ENCODE results near the gene MEF2B.

MEF2B gene

DNA sequence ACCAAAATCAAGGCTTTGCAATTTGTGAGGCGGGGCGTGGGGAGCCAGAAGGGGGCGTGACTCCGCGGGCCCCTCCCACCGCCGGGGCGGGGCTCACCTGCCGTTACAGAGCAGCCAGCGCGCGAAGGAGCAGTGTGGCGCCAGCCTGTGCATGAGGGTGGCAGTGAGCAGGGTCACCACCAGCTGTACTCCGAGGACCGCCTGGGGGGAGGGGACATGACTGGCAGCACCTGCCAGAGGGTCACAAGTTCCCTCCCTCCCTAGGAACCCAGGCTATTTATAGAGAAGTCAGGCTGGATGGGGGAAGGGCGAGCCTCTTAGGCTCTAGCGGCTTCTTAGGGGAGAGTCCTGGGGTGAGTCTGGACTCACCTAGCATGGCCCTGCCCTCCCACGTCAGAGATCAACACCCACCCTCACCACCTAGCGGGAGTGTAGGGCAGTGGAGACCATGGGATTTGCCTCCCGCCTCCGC is 35.3 kb downstream of the MEF2B start:
- Mint-ChIP-seq H3K4me1 (ENCODE audit: low read depth) (peaks cover 32% of the 10 kb centered on the region), H3K4me3 (no peak overlapping the region), H3K9me3 (peaks cover 9% of the 10 kb centered on the region), H3K27ac (no peak overlapping the region), H3K36me3 (ENCODE audit: low read depth) (peaks cover 44% of the 10 kb centered on the region), H3K27me3 (no peaks in the 10 kb centered on the region)
- peak; percentile 65 for DNase-seq

DNA sequence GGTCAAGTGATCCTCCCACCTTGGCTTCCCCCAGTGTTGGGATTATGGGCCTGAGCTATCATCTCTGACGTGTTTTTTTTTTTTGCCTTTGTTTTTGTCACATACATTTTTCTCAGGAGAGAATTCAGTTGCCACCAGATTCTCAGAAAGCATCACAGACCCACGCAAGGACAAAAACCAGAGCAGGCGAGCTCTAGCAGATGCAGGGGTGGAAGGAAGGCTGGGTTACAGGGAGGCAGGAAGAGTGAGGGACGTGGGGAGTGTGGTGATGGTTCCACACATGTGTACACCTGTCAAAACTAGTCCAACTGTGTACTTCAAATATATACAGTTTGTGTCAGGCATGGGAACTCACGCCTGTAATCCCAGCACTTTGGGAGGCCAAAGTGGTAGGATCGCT is 36.1 kb downstream of the MEF2B start:
- H3K36me3 Mint-ChIP-seq (ENCODE audit: low read depth) = peaks cover 48% of the 10 kb centered on the region
- H3K4me3 Mint-ChIP-seq = no peak overlapping the region
- peaks cover 29% of the 10 kb centered on the region for H3K4me1 Mint-ChIP-seq (ENCODE audit: low read depth)
- DNase-seq = no peak
- peaks cover 9% of the 10 kb centered on the region for H3K9me3 Mint-ChIP-seq
- H3K27me3 Mint-ChIP-seq = no peaks in the 10 kb centered on the region
- H3K27ac Mint-ChIP-seq = no peak overlapping the region

DNA sequence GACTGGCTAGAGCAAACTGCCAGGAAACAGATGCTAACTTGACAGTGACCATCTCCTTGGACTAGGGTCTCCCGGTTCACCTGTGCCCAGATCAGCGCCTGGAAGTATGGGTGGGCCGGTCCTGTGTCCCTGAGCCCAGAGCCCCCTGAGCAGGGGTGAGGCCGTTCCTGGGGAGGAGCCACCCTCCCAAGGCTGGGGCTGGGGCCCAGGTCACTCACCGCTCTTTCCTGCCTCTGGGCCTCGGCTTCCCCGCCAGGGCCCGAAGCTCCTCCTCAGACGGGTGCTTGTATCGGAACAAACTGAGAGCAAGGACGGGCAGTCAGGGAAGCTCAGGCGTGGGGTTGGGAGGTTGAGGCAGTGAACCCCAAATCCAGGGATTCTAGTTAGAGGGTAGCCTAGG is 37.2 kb downstream of the MEF2B start:
- H3K36me3 Mint-ChIP-seq (ENCODE audit: low read depth) = peaks cover 50% of the 10 kb centered on the region
- H3K4me1 Mint-ChIP-seq (ENCODE audit: low read depth) = peaks cover 18% of the 10 kb centered on the region
- no peak for DNase-seq
- no peaks in the 10 kb centered on the region for H3K27me3 Mint-ChIP-seq
- no peak overlapping the region for H3K27ac Mint-ChIP-seq
- H3K4me3 Mint-ChIP-seq = no peak overlapping the region
- peaks cover 9% of the 10 kb centered on the region for H3K9me3 Mint-ChIP-seq

DNA sequence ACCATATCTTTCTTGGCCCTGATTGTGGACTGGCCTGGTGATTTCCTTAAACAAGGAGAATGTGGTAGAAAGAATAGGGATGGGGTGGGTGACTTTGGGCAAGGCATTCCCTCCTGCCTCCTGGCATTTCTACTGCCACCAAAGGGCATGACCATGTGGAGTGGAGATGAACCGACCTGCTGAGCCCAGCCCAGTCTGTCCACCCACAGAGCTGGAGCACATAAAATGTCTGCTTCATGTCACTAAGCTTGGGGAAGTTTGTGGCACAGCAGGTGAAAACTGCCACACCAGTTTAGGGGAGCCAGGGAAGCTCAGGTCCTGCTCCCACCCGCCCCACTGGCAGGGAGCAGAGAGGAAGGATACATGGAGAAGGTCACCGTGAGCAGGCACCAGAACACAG is 38.1 kb downstream of the MEF2B start:
- no peak for DNase-seq
- no peak overlapping the region for H3K4me3 Mint-ChIP-seq
- H3K4me1 Mint-ChIP-seq (ENCODE audit: low read depth) = peaks cover 9% of the 10 kb centered on the region
- H3K27me3 Mint-ChIP-seq = no peaks in the 10 kb centered on the region
- H3K36me3 Mint-ChIP-seq (ENCODE audit: low read depth) = peaks cover 52% of the 10 kb centered on the region
- peaks cover 9% of the 10 kb centered on the region for H3K9me3 Mint-ChIP-seq
- H3K27ac Mint-ChIP-seq = no peak overlapping the region

DNA sequence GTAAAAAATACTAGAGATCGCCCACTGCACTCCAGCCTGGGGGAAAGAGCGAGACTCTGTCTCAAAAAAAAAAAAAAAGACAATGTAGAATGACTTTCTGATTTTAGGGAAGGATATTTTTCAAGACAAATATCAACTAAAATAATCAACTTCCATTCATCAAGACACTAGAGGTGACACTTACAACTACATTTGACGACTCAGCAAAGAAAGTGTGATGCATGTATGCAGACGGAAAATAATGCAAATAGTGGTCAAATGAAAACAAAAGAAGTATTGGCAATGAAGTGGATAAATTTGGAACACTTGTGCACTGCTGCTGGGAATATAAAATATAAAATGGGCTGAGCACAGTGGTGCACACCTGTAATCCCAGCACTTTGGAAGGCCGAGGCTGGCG is 44.0 kb downstream of the MEF2B start:
- Mint-ChIP-seq H3K27ac (no peak overlapping the region), H3K27me3 (no peaks in the 10 kb centered on the region), H3K36me3 (ENCODE audit: low read depth) (peaks cover 55% of the 10 kb centered on the region), H3K4me3 (no peak overlapping the region), H3K4me1 (ENCODE audit: low read depth) (no peaks in the 10 kb centered on the region), H3K9me3 (peaks cover 11% of the 10 kb centered on the region)
- DNase-seq = no peak

DNA sequence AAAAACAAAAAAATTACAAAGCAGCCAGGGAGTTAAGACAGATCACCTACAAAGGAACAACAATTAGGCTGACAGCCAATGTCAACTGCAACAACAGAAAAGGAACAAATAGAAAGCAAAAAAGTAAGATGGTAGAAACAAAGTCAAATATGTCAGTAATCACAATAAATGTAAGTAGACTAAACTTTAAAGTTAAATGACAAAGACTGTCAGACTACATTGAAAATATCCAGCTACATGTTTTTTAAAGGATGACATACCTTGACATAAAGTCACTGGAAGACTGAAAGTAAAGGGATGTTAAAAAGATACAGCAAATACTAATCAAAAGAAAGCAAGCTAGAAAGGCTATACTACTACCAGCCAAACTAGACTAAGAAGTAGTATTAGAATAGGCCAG is 46.7 kb downstream of the MEF2B start:
- Mint-ChIP-seq H3K27me3 (no peaks in the 10 kb centered on the region), H3K36me3 (ENCODE audit: low read depth) (peaks cover 54% of the 10 kb centered on the region), H3K27ac (no peak overlapping the region), H3K4me3 (no peak overlapping the region), H3K4me1 (ENCODE audit: low read depth) (no peaks in the 10 kb centered on the region), H3K9me3 (peaks cover 11% of the 10 kb centered on the region)
- no peak for DNase-seq

DNA sequence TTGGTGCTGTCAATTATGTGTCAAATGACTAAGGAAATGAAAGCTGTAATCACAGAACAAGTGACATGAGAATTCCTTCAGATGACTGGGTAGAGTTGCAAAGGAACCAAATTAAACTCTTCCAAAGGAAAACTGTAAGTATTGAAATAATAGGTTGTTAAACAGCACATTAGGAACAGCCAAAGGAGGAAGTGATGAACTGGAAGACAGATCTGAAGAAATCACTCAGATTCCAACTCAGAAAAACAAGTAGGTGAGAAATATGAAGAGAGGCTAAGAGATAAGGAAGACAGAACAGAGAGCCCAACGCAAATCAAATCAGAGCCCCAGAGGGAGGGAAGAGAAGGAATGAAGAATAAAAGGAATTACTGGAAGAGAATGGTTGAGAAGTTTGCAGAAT is 47.2 kb downstream of the MEF2B start:
- Mint-ChIP-seq H3K4me1 (ENCODE audit: low read depth) (no peaks in the 10 kb centered on the region), H3K27me3 (no peaks in the 10 kb centered on the region), H3K27ac (no peak overlapping the region), H3K4me3 (no peak overlapping the region), H3K36me3 (ENCODE audit: low read depth) (peaks cover 52% of the 10 kb centered on the region), H3K9me3 (peaks cover 11% of the 10 kb centered on the region)
- no peak for DNase-seq

DNA sequence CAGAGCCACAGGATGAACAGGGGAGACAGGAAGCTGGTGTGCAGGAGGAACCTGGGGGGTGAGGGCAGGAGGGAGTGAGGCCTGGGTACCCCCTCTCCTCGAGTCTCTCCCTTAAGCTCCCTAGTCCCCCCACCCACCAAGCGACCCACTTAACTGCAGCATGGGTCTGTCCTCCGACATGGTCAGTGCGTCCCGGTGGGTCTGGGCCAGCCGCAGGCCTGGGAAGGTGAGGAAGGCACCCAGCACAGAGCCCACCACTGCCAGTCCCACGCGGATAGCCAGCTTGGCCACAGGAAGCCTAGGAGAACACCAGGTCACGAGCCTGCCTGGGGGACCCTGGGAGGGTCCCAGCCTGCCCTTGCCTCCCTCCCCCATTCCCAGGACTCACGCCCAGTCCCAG is 48.7 kb downstream of the MEF2B start:
- Mint-ChIP-seq H3K36me3 (ENCODE audit: low read depth) (peaks cover 52% of the 10 kb centered on the region), H3K4me3 (no peak overlapping the region), H3K27me3 (no peaks in the 10 kb centered on the region), H3K9me3 (peaks cover 11% of the 10 kb centered on the region), H3K4me1 (ENCODE audit: low read depth) (no peaks in the 10 kb centered on the region), H3K27ac (no peak overlapping the region)
- DNase-seq = no peak

DNA sequence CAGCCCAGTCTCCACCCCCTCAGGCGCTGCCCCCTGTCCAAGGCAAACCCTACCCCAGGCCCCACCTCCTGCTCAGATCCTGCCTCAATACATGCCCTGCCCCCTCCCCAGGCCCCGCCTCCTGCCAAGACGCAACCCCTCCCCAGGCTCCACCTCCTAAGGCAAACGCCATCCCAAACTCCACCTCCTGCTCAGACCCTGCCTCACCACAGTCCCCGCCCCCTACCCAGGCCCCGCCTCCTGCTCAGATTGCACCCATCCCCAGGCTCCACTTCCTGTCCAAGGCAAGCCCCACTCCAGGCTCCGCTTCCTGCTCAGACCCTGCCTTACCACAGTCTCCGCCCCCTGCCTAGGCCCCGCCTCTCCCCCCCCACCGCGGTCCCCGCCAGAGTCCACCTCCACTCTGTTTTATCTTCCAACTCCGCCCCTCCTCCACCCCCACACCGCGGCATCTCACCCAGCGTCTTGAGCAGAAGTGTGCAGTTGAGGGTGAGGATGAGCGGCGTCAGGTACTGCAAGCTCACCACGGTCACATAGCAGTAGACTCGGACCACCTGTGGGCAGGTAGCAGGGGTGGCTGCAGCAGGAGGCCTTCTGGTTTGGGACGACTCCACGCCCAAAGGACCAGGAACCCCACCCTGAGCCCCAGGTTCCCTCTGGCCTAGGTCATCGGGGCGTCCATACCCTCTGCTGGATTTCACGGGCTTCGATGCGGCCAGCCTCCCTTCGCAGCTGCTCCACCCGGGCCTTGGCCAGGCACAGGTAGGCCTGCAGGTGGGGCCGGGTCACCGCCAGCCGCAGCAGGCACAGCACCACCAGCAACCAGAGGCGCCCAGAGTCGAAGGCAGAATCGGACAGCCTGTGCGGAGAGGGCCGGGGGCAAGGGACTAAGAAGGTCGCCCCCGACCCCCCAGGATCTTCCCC is 49.5 kb downstream of the MEF2B start:
- Mint-ChIP-seq H3K4me3 (no peak overlapping the region), H3K27me3 (no peaks in the 10 kb centered on the region), H3K36me3 (ENCODE audit: low read depth) (peaks cover 49% of the 10 kb centered on the region), H3K4me1 (ENCODE audit: low read depth) (no peaks in the 10 kb centered on the region), H3K27ac (no peak overlapping the region), H3K9me3 (peaks cover 11% of the 10 kb centered on the region)
- DNase-seq = no peak

DNA sequence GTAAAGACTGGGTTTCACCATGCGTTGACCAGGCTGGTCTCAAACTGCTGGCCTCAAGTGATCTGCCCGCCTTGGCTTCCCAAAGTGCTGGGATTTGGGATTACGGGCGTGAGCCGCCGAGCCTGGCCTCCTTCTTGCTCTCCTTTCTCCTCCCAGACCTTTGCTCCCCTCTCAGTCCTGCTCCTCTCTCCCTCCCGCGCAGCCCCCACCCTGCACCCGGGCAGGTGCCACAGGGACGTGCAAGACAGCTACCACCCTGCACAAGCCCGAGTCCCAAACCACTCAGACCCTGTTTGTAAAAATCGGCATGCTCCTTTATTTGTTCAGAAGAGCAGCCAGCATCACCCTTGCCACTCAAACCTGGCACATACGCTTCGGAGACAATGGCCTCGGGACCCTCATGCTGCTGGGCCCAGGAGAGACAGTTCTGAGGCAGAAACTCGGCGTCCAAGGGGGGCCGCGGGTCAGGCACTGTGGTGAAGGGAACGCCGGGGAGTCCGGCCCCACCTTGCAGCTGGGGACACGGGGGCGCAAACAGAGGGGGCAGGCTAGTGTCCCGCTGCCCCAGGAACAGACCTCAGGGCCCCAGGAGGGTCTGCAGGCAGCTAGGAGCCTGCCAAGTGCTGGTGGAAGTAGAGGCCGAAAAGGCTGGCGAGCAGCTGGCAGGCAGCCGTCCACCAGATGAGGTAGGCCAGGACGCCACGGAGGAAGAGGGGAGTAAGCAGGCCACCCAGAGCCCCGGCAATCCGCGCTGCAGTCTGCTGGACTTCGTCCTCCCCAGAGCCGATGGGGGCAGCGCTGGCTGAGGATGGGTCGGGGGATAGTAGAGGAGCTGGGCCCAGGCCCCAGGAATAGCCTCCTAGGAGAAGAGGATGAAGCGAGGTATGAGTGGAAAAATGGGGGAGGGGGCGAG is 50.5 kb downstream of the MEF2B start:
- peaks cover 11% of the 10 kb centered on the region for H3K9me3 Mint-ChIP-seq
- H3K27ac Mint-ChIP-seq = no peak overlapping the region
- no peaks in the 10 kb centered on the region for H3K27me3 Mint-ChIP-seq
- no peak overlapping the region for H3K4me3 Mint-ChIP-seq
- H3K36me3 Mint-ChIP-seq (ENCODE audit: low read depth) = peaks cover 48% of the 10 kb centered on the region
- DNase-seq = no peak
- no peaks in the 10 kb centered on the region for H3K4me1 Mint-ChIP-seq (ENCODE audit: low read depth)

DNA sequence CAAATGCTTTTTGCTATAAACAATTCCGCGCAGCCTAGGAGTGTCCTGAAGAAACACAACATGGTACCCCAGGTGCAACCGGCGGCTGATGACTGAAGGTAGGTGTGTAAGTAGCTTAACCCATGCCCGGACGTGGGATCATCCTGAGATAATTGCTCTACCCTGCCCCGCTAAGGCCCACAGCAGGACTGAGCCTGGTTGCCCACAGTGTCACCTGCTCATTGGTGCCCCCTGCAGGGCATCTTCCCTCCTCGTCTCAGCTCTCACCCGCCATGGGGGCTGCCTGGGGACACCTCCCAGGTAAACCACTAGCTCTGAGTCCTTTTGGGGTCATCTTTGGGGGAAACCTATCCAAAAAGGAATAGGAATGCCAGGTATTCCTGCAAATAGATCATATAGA is 54.1 kb downstream of the MEF2B start:
- peaks cover 19% of the 10 kb centered on the region for H3K36me3 Mint-ChIP-seq (ENCODE audit: low read depth)
- no peaks in the 10 kb centered on the region for H3K9me3 Mint-ChIP-seq
- H3K4me1 Mint-ChIP-seq (ENCODE audit: low read depth) = peaks cover 2% of the 10 kb centered on the region
- peak; percentile 66 for DNase-seq
- no peaks in the 10 kb centered on the region for H3K27me3 Mint-ChIP-seq
- no peak overlapping the region for H3K4me3 Mint-ChIP-seq
- H3K27ac Mint-ChIP-seq = no peak overlapping the region

DNA sequence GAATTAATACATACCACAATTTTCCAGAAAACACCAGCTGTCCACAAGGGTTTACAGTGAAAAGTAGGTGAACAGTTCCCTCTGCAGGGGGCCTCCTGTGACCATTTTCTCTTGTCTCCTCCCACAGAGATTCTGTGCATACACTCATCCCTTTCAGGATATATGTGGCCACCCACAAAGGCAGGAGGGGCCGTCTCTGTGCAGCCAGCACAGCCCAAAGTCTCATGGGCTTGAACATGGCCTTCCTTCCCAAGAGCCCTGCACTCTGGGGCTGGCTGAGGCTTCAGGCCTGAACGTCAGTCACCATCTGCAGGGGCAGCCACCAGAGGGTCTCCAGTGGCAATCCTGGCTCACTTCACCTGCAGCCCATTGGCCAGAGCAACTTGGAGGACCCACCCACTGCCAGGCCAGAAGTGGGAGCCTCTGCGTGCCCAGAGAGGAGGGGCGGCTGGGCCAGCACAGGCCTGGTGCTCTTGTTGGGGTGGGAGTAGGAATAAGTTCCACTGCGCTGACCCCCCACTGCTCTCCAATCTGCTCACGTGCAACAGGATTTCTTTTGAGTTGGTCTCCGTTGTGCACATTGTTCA is 56.9 kb downstream of the MEF2B start:
- H3K4me3 Mint-ChIP-seq = no peak overlapping the region
- H3K9me3 Mint-ChIP-seq = no peaks in the 10 kb centered on the region
- peaks cover 7% of the 10 kb centered on the region for H3K4me1 Mint-ChIP-seq (ENCODE audit: low read depth)
- peaks cover 8% of the 10 kb centered on the region for H3K36me3 Mint-ChIP-seq (ENCODE audit: low read depth)
- no peak for DNase-seq
- no peak overlapping the region for H3K27ac Mint-ChIP-seq
- no peaks in the 10 kb centered on the region for H3K27me3 Mint-ChIP-seq

DNA sequence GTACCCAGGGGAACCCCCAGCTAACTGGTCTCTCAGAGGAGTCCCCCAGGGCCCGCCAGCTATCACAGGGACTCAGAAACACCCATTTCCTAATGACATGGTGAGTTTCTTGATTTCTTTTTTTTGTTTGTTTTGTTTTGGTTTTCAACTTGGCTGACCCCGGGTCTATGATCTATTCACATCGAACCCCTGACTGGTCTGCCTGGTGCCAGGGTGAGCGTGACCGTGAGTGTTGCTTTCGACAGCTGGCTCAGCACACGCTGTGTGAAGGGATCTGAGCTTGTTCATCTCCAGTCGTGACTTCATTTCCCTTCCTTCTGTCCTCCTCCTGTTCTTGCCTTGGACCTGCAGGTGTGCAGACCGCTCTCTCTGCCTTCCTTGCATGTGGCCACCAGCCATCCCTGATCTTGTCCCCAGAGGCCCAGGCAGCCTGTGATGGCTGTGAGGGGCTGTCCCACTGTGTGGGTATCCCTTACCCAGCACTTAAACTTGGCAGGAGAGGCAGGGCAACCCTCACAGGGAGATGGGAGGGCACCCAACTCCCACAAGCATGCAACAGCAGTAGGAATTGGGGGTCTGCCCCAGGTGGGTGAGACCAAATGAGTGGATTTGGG is 58.0 kb downstream of the MEF2B start:
- Mint-ChIP-seq H3K27ac (no peak overlapping the region), H3K4me3 (no peak overlapping the region), H3K4me1 (ENCODE audit: low read depth) (peaks cover 7% of the 10 kb centered on the region), H3K27me3 (no peaks in the 10 kb centered on the region), H3K9me3 (no peaks in the 10 kb centered on the region), H3K36me3 (ENCODE audit: low read depth) (peaks cover 13% of the 10 kb centered on the region)
- no peak for DNase-seq

DNA sequence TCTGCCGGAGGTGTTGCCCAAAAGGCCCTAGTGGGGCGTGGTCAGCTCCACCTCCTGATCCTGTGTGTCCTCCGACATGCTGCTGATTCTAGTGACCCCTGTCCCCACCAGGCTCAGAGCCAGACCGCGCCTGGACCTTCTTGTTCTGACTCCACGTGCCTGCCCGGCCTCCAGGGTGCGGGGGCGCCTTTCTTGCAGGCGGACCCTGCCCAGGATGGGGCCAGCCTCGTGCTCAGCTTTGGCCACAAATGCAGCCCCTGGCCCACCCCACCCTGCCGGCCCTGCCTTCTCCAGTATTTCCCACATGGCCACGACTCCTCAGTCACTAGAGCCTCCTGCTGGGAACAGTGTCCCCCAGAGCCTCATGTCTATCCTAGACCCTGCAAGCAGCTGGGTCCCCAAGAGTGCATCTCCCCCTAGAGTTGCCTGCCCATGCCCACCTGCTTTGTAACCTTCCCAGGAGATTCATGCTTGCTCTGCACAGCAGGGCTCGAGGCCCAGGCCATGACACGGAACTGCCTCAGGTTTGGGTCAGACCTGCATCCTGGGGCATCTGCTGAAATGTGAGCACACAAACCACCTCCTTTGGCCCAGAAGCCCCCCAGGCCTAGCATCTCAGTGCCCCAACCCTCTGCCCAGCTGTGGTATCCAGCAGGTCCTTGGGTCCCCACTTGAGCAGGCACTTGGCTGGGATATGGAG is 58.8 kb downstream of the MEF2B start:
- H3K4me3 Mint-ChIP-seq = no peak overlapping the region

More for the DNA sequence above, 58.8 kb downstream of the MEF2B start:
- Mint-ChIP-seq H3K9me3 (no peaks in the 10 kb centered on the region), H3K27me3 (no peaks in the 10 kb centered on the region), H3K4me1 (ENCODE audit: low read depth) (peaks cover 7% of the 10 kb centered on the region), H3K27ac (no peak overlapping the region), H3K36me3 (ENCODE audit: low read depth) (peaks cover 14% of the 10 kb centered on the region)
- no peak for DNase-seq

Measured in activated T-cell treated with anti-CD3 and anti-CD28 coated beads, Interleukin-2, amount 50 U/mL, for 24 hours (primary cell).